HG03196 (cell line): ENCODE data around the gene HBD.

Experiments
- ATAC-seq: cut with Tn5 transposase; IDR thresholded peaks from one replicate; pipeline ENCODE4 v1.9.1; 2021; ENCODE audit not compliant: unreplicated experiment

HBD gene

GRCh38 chr11:5196731-5197130, 37.6 kb downstream of the HBD start:
- ATAC-seq, result no peak

GRCh38 chr11:5196067-5196466, 38.2 kb downstream of the HBD start:
- no peak for ATAC-seq

GRCh38 chr11:5192738-5193137, 41.5 kb downstream of the HBD start:
- ATAC-seq, result no peak

- no peak for ATAC-seq
These were observed 46.1 kb downstream of the HBD start for GRCh38 chr11:5188201-5188600.
